Peyer's patch (tissue), 4 donors: ENCODE data around the gene MRPL34. TPM values are rescaled to one million over a fixed set of nuclear protein-coding genes. Genes with fewer than 3 reads are reported as not detected.

Experiments used
- DNase-seq, 3 donors: peaks; one replicate each; pipeline ENCODE4 v3.0.0-alpha.2; 2017 to 2019
- H3K27ac ChIP-seq, 4 donors: fragments of 200-600 bp; sonication (generic); one replicate each; pipeline ENCODE4 v1.5.1; 2016 to 2019
- H3K27me3 ChIP-seq, 2 donors: fragments of 200-600 bp; sonication (generic); one replicate each; pipeline ENCODE4 v1.5.1; 2019
- H3K36me3 ChIP-seq, 3 donors: fragments of 200-600 bp; sonication (generic); one replicate each; pipeline ENCODE4 v1.5.1; 2016 to 2019
- H3K4me1 ChIP-seq, 4 donors: fragments of 200-600 bp; sonication (generic); one replicate each; pipeline ENCODE4 v1.5.1; 2016 to 2019
- H3K4me3 ChIP-seq, 4 donors: fragments of 200-600 bp; sonication (generic); 1 replicate in 3 of 4; 2 replicates in 1 of 4; pipeline ENCODE4 v1.5.1; 2016 to 2019; ENCODE audit warnings: mild to moderate bottlenecking in 1 of 4
- H3K9me3 ChIP-seq, 4 donors: fragments of 200-600 bp; sonication (generic); one replicate each; pipeline ENCODE4 v1.5.1; 2016 to 2019; ENCODE audit warnings: mild to moderate bottlenecking in 1 of 4
- CTCF ChIP-seq, 6 experiments: fragments of 450-650 bp in 4 of 6; fragments of 200-600 bp in 2 of 6; sonication (generic) in 1 of 6; IDR thresholded peaks; one replicate each; pipeline ENCODE4 v1.5.1; 2017 to 2019; ENCODE audit warnings: antibody characterized with exemption in 6 of 6, mild to moderate bottlenecking in 3 of 6, moderate library complexity in 1 of 6
- POLR2A ChIP-seq, 2 donors: fragments of 450-650 bp; IDR thresholded peaks; one replicate each; pipeline ENCODE4 v1.5.1; 2017; ENCODE audit warnings: antibody characterized with exemption in 2 of 2, mild to moderate bottlenecking in 2 of 2, moderate library complexity in 2 of 2
- total RNA-seq, 4 donors: library from RNA; depleted of rRNA; stranded (reverse); fragments of >200 nt; gene quantifications; one replicate each; pipeline ENCODE4 v1.1.0, GENCODE V29; 2016

Gene MRPL34
- total RNA-seq, 4 donors from 2014 or later, result 76.7 to 202 (median 196) TPM

DNA sequence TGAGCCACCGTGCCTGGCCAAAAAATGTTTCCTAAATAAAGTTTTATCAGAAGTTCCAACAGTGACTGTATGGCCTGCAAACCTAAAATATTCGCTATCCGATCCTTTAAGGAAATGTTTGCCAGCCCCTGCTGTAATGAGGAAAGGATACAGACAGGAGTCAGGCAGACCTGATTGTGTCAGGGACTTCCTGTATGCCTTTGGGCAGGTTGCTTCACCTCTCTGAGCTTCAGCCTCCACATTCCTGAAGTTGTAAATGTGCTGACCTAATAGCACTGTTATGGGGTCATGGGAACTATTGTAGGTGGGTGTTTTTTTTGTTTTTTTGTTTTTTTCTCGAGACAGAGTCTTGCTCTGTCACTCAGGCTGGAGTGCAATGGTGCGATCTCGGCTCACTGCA is 8.7 kb upstream of the MRPL34 start:
- H3K4me3 ChIP-seq, result no peak overlapping the region
- H3K9me3 ChIP-seq, result no peaks in the 10 kb centered on the region
- no peaks in the 10 kb centered on the region for H3K27me3 ChIP-seq
- TF ChIP-seq CTCF (IDR thresholded peaks at IDR 0.05) (no peak), POLR2A (IDR thresholded peaks at IDR 0.05) (no peak)
- peaks cover 0 to 3% (median 1%) of the 10 kb centered on the region in 4 donors for H3K4me1 ChIP-seq
- no peak overlapping the region for H3K27ac ChIP-seq
- no peak for DNase-seq
- H3K36me3 ChIP-seq, result peaks cover 0 to 7% (median 0%) of the 10 kb centered on the region in 3 donors

- H3K9me3 ChIP-seq, result no peaks in the 10 kb centered on the region
- TF ChIP-seq CTCF (IDR thresholded peaks at IDR 0.05) (no peak), POLR2A (IDR thresholded peaks at IDR 0.05) (no peak)
- no peak overlapping the region for H3K4me3 ChIP-seq
- DNase-seq, result no peak
- H3K4me1 ChIP-seq, result peaks cover 0 to 28% (median 5%) of the 10 kb centered on the region in 4 donors
- H3K27ac ChIP-seq, result no peak overlapping the region
- H3K27me3 ChIP-seq, result no peaks in the 10 kb centered on the region
- peaks cover 0 to 7% (median 0%) of the 10 kb centered on the region in 3 donors for H3K36me3 ChIP-seq
Observed at GRCh38 chr19:17300992-17301619, 4.6 kb upstream of the MRPL34 start.

DNA sequence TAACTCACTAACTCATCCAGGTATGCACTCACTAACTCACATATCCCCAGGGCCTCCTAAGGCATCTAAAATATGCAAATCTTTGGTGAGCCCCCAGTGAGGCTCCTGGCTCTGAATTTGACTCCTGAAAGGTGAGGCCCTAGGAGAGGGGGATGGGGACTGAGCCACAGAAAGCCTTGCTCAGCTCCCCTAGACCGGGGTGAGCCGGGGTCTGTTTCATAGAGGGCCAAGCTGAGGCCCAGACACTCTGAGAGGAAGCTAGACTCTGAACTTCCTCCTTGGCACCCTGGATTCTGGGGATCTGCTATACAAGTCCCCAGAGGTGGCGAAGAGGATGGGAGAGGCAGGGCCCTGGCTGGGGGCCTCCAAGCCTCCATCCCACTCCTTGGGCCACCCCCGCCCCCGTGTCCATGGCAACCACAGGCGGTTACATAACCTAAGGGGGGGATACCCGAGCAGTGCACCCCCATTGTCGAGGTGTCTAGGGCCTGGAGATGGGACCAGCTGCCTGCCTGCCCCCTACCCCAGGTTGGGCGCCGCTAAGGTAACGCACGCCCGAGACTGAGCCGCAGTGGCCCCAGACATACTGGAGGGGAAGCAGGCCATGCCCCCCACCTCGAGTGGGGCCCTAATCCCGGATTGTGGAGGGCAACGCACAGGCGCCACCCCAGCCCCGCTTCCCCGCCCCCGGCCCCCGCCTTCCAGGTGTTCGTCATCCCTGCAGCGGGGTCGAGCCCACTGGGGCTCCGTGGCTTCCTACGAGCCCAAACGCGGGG is 3.1 kb upstream of the MRPL34 start:
- DNase-seq, result peak in 1 of 3 donors; percentile 20
- H3K4me1 ChIP-seq, result peaks cover 0 to 43% (median 7%) of the 10 kb centered on the region in 4 donors
- H3K4me3 ChIP-seq, result peak overlapping the region; percentile 61 to 91 (median 78)

GRCh38 chr19:17303167-17303939 is 2.3 kb upstream of the MRPL34 start, which contains the start of gene ABHD8:
Gene ABHD8 (minus strand): TSS chr19:17303425. CDS start chr19:17301616, 1,809 bp downstream.
- TF ChIP-seq CTCF (IDR thresholded peaks at IDR 0.05) (peak; percentile 47 to 82 (median 71)), POLR2A (IDR thresholded peaks at IDR 0.05) (no peak)
- Histone ChIP-seq H3K36me3 (peaks cover 0 to 7% (median 0%) of the 10 kb centered on the region in 3 donors), H3K4me1 (peaks cover 0 to 47% (median 7%) of the 10 kb centered on the region in 4 donors), H3K27ac (peak within 1 kb of the TSS; percentile 47 to 91 (median 65)), H3K9me3 (no peaks in the 10 kb centered on the region), H3K4me3 (peak within 1 kb of the TSS; percentile 61 to 91 (median 78)), H3K27me3 (no peaks in the 10 kb centered on the region)
- peak; percentile 94 to 98 (median 94) for DNase-seq

More for the DNA sequence above, 3.1 kb upstream of the MRPL34 start:
- H3K36me3 ChIP-seq, result peaks cover 0 to 7% (median 0%) of the 10 kb centered on the region in 3 donors
- peak overlapping the region; percentile 47 to 91 (median 65) for H3K27ac ChIP-seq
- TF ChIP-seq CTCF (IDR thresholded peaks at IDR 0.05), result no peak
- TF ChIP-seq POLR2A (IDR thresholded peaks at IDR 0.05), result no peak
- no peaks in the 10 kb centered on the region for H3K27me3 ChIP-seq
- no peaks in the 10 kb centered on the region for H3K9me3 ChIP-seq

- DNase-seq, result peak in 1 of 3 donors; percentile 45
- Histone ChIP-seq H3K4me3 (peak overlapping the region in 2 of 4 donors; percentile 79 to 91), H3K4me1 (peaks cover 0 to 47% (median 7%) of the 10 kb centered on the region in 4 donors), H3K27ac (peak overlapping the region in 3 of 4 donors; percentile 32 to 91 (median 64)), H3K9me3 (no peaks in the 10 kb centered on the region), H3K36me3 (peaks cover 0 to 7% (median 0%) of the 10 kb centered on the region in 3 donors), H3K27me3 (no peaks in the 10 kb centered on the region)
- TF ChIP-seq POLR2A (IDR thresholded peaks at IDR 0.05) (no peak), CTCF (IDR thresholded peaks at IDR 0.05) (no peak)
Observed at GRCh38 chr19:17303940-17304267, 1.8 kb upstream of the MRPL34 start.
